Astrocyte (in vitro differentiated cells and primary cell): ENCODE results near the gene TBC1D24.

Source experiments
- EZH2 ChIP-seq: IDR thresholded peaks from 2 replicates; pipeline ENCODE4 v1.6.1; 2012; ENCODE audit warnings: mild to moderate bottlenecking, low read length, inconsistent platforms; ENCODE audit not compliant: insufficient read depth
- TF ChIP-seq, protein P1 (sequence below): IDR thresholded peaks from 2 replicates; pipeline ENCODE4 v1.5.1; 2011; ENCODE audit warnings: low read depth, mild to moderate bottlenecking, inconsistent platforms, low read length, moderate library complexity; ENCODE audit not compliant: insufficient read depth

DNA sequence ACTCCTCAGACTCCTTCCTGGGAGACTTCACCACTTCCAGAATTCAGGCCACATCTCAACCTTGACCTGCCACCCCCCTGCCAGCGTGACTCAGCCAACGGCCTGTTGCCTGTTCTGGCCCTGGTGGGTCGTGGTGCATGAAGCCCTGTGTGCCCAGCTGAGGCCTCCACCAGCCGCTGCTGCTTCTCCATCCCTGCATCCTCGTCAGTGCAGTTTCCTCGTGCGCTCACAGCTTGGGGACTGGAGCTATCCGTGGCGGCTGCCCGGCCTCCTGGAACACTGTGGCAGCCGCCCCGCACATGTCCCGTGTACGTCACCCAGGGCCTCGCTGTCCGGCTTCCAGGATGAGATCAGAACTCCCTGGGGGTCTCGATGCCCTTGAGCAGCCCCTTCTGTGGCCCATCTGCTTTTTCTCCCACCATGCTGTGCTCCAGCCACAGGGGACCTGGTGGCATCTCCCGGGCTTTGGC, 23.0 kb upstream of the TBC1D24 start:
- TF ChIP-seq, protein P1, sequence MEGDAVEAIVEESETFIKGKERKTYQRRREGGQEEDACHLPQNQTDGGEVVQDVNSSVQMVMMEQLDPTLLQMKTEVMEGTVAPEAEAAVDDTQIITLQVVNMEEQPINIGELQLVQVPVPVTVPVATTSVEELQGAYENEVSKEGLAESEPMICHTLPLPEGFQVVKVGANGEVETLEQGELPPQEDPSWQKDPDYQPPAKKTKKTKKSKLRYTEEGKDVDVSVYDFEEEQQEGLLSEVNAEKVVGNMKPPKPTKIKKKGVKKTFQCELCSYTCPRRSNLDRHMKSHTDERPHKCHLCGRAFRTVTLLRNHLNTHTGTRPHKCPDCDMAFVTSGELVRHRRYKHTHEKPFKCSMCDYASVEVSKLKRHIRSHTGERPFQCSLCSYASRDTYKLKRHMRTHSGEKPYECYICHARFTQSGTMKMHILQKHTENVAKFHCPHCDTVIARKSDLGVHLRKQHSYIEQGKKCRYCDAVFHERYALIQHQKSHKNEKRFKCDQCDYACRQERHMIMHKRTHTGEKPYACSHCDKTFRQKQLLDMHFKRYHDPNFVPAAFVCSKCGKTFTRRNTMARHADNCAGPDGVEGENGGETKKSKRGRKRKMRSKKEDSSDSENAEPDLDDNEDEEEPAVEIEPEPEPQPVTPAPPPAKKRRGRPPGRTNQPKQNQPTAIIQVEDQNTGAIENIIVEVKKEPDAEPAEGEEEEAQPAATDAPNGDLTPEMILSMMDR = no peak
- TF ChIP-seq EZH2 = no peak
